ENCODE measurements around the gene TTC24.

GRCh38 chr1:156581661-156582387, 2.3 kb downstream of the TTC24 start:
- no peak for TF ChIP-seq POLR2A (IDR thresholded peaks at IDR 0.05)
- no peak for TF ChIP-seq CTCF (IDR thresholded peaks at IDR 0.05)
- TF ChIP-seq POLR2AphosphoS5 (IDR thresholded peaks at IDR 0.05) = no peak

Measured in breast epithelium (tissue), 3 donors.